GM10248 (cell line): ENCODE results near the gene CFDP1.

ENCODE experiments used
- CTCF ChIA-PET: fragments of 300-600 bp; sonication (Branson Sonifier 250); formaldehyde crosslinking; extraction: SDS; loops from one replicate; lab custom pipeline; 2021; ENCODE audit warnings: antibody characterized with exemption; lab: Yijun Ruan, JAX
- POLR2A ChIA-PET: fragments of 350-650 bp; sonication (Branson Sonifier 250); formaldehyde crosslinking; extraction: SDS; loops from one replicate; lab custom pipeline; 2020; ENCODE audit warnings: antibody characterized with exemption; lab: Yijun Ruan, JAX
- DNase-seq: peaks from one replicate; pipeline ENCODE4 v3.0.0; 2012; ENCODE audit errors: extremely low spot score
- CTCF ChIP-seq: IDR thresholded peaks from 2 replicates; pipeline ENCODE4 v1.5.1; 2012; ENCODE audit warnings: mild to moderate bottlenecking, low read depth; ENCODE audit errors: extremely low read depth, missing control alignments, control extremely low read depth

Gene CFDP1

GRCh38 chr16:75261590-75262078 is 171.7 kb downstream of the CFDP1 start:
- no peak for TF ChIP-seq CTCF
- ChIA-PET POLR2A (no interaction called here), CTCF (no interaction called here)
- DNase-seq: no peak

- TF ChIP-seq CTCF: no peak
- POLR2A ChIA-PET: no interaction called here
- no peak for DNase-seq
- CTCF ChIA-PET: no interaction called here
Observed at GRCh38 chr16:75260851-75261589, 172.3 kb downstream of the CFDP1 start.

GRCh38 chr16:75258807-75259141 is 174.5 kb downstream of the CFDP1 start:
- ChIA-PET POLR2A (no interaction called here), CTCF (no interaction called here)
- no peak for DNase-seq
- TF ChIP-seq CTCF: no peak

GRCh38 chr16:75257886-75258806 is 175.2 kb downstream of the CFDP1 start:
- TF ChIP-seq CTCF: no peak
- ChIA-PET CTCF (interaction anchor here (5.2 kb wide), 1 partner anchor 24 kb away, joined by 23 read pairs; no protein-coding TSS in a partner anchor), POLR2A (no interaction called here)
- DNase-seq: no peak

- no peak for TF ChIP-seq CTCF
- CTCF ChIA-PET: interaction anchor here (0.8 to 5.2 kb wide), 3 partner anchors 22 to 58 kb away, joined by 3 to 23 read pairs (median 7); no protein-coding TSS in a partner anchor
- no peak for DNase-seq
- POLR2A ChIA-PET: no interaction called here
Observed at GRCh38 chr16:75256696-75257343, 176.5 kb downstream of the CFDP1 start.

- POLR2A ChIA-PET: no interaction called here
- CTCF ChIA-PET: interaction anchor here (1.4 to 5.2 kb wide), 3 partner anchors 22 to 132 kb away, joined by 3 to 23 read pairs (median 7); no protein-coding TSS in a partner anchor
- TF ChIP-seq CTCF: no peak
- no peak for DNase-seq
Observed at GRCh38 chr16:75256059-75256571, 177.2 kb downstream of the CFDP1 start.
